Right lobe of liver (tissue), 4 donors: Measurements from ENCODE around the gene TMEM151A.

ENCODE experiments used
- CTCF ChIP-seq, 4 donors: fragments of 200-600 bp in 3 of 4; fragments of 450-650 bp in 1 of 4; IDR thresholded peaks; one replicate each; pipeline versions ENCODE4 v1.5.1 to v1.8.0; 2016 to 2022; ENCODE audit warnings: antibody characterized with exemption in 4 of 4, mild to moderate bottlenecking in 2 of 4
- POLR2A ChIP-seq: fragments of 450-650 bp; IDR thresholded peaks from one replicate; pipeline ENCODE4 v1.6.1; 2017; ENCODE audit warnings: antibody characterized with exemption, mild to moderate bottlenecking
- donor health status: DM: no; HTN: no; CAD: no.
- donor health status: DM: no; HTN: no; CAD: no.
- donor health status: DM: no; HTN: yes; CAD: no.

- peak; percentile 5 to 30 (median 16) for TF ChIP-seq CTCF (IDR thresholded peaks at IDR 0.05)
- peak; percentile 82 for TF ChIP-seq POLR2A
These were observed 53.0 kb downstream of the TMEM151A start, which contains the start of gene BRMS1 for GRCh38 chr11:66344550-66345315.
